Measurements from ENCODE around the gene ABCB1.

DNA sequence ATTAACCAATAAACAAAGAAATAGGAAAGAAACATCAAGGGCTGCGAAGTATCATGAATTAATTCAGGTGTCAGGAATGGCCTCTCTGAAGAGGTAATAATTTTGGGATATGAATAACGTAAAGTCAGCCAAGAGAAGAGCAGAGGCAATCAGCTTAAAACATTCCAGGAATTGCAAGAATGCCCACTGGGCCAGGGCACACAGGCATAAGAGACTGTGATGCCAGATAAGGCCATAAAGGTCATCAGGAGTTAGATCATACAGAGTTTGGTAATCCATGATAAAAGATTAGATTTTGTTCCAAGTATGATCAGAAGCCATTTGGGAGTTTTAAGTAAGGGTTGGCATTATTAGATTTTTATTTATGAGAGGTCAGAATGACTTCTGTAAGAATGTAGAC, 72.0 kb downstream of the ABCB1 start:
- TF ChIP-seq, protein P1, sequence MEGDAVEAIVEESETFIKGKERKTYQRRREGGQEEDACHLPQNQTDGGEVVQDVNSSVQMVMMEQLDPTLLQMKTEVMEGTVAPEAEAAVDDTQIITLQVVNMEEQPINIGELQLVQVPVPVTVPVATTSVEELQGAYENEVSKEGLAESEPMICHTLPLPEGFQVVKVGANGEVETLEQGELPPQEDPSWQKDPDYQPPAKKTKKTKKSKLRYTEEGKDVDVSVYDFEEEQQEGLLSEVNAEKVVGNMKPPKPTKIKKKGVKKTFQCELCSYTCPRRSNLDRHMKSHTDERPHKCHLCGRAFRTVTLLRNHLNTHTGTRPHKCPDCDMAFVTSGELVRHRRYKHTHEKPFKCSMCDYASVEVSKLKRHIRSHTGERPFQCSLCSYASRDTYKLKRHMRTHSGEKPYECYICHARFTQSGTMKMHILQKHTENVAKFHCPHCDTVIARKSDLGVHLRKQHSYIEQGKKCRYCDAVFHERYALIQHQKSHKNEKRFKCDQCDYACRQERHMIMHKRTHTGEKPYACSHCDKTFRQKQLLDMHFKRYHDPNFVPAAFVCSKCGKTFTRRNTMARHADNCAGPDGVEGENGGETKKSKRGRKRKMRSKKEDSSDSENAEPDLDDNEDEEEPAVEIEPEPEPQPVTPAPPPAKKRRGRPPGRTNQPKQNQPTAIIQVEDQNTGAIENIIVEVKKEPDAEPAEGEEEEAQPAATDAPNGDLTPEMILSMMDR (conservative IDR thresholded peaks at IDR 0.05; ENCODE audit: low read depth, low read length): no peak
- no peak for TF ChIP-seq EZH2 (IDR thresholded peaks at IDR 0.05; ENCODE audit: low read length, unreplicated experiment)

All from PC-3 (cell line).